ENCODE results near the gene COMT.
"Not testable (repeated sequence)": the region's sequence is repeated elsewhere in the genome, so short reads cannot be mapped to it uniquely, and the experiment has no call there.

The COMT gene

DNA sequence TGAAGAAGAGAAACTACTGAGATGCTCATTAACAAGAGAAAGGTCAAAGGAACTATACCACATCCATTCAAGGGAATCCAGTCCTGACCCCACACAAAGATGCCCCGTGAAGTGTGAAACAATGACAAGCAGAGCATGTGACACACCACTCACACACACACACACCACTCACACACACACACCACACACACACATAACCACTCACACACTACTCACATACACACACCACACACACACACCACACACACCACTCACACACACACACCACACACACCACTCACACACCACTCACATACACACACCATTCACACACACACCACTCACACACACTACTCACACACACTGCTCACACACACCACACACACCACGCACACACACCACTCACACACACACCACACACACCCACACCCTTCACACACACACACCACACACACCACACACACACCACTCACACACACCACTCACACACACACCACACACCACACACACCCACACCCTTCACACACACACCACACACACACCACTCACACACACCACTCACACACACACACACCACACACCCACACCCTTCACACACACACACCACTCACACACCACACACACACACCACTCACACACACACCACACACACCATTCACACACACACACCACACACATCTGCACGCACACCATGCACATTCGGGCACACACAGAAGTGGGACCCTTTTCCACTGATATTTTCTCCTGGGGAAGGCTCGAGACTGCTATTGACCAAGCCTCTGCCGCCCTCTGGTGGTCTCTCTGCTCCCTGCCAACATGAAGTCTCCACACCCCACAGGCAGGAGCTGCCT is 32.0 kb upstream of the COMT start:
- DNase-seq (ENCODE audit: low spot score), result peak; percentile 81

DNA sequence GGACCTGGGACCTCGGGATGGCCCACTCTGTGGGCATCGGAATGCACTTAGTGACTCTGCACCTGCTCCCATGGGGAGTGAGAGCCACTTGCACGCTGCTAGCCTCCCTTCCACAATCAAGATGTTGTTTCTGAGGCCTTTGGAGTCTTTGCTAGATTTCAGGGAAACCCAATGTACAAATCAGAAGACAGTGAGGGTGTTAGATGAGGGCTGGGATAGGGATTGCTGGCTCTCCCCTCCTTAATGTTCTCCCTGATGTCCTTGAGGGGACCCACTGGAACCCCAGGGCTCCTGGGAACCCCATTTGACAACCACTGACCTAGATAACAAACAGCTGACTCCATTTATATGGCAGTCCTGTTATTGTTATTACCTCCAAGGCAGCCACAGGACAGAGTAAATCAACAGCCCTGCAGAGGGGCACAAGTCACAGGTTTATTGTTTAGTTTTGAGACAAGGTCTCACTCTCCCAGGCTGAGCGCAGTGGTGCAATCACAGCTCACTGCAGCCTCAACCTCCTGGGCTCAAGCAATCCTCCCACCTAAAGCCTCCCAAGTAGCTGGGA is 31.3 kb upstream of the COMT start:
- DNase-seq (ENCODE audit: low spot score), result no peak

DNA sequence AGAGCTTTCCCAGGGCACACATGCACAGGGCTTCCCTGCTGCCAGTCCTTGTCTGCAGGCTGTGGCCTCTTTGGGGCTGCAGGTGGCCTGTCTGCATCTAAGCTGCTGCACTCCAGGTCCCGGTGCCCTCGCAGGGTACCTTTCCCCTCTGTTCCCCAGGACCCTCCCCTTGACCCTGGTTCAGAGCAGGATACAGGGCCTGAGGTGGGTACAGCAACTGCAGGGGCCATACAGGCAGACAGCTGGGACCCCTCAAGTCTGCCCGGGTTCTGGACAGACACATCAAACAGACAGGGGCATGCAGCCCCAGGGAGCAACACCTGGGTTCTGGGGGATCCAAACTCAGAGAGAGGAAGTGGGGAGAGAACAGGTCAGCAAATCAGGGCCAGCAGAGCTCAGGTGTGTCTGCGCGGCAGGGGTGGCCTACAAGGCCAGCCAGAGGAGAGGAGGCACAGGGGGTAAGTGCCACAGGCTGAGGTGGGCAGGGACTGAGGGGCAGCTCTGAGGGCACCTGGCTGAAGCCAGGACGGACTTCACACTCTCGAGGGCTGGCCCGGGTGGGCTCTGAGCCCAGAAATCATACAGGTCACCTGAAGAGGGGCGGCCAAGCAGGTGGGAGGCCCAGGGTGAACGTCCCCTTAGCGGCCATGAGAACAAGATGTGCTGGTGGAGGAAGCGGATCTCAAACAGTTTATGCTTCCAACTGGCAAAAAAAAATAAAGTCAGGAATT is 29.9 kb upstream of the COMT start:
- DNase-seq (ENCODE audit: low spot score), result no peak

DNA sequence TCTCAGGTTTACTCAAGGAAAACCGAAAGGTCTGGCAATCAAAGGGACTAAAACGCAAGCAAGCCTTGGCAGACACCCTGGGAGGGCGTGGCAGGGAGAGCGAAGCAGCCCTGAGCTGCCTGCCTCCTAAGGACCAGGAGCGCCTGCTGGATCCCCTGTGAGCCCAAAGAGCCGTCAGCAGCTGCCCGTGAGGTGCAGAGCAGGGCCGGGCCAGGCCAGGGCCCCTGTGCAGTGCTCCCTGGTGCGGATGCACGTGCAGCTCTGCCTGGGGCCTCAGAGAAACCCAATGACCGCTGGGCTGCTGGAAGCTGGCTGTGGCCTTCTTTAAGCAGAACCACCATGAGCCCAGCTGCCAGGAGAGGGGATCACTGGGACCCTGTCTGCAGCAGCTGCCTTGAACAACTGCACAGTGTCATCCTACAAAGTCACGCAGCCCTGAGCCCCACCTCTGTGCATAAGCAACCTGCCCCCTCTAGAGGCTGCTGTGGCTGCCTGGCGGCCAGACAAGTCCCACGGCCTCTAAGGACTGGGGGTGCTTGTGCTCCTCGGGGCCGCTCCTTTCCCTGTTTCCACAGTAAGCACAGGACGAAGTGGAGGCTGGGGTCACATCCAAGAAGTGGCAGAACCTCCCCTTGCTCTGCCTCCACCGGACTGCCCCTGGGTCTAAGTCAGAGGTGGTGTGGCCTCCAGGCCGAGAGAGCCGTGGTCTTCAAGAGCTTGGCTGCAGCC is 29.1 kb upstream of the COMT start:
- no peak for DNase-seq (ENCODE audit: low spot score)

DNA sequence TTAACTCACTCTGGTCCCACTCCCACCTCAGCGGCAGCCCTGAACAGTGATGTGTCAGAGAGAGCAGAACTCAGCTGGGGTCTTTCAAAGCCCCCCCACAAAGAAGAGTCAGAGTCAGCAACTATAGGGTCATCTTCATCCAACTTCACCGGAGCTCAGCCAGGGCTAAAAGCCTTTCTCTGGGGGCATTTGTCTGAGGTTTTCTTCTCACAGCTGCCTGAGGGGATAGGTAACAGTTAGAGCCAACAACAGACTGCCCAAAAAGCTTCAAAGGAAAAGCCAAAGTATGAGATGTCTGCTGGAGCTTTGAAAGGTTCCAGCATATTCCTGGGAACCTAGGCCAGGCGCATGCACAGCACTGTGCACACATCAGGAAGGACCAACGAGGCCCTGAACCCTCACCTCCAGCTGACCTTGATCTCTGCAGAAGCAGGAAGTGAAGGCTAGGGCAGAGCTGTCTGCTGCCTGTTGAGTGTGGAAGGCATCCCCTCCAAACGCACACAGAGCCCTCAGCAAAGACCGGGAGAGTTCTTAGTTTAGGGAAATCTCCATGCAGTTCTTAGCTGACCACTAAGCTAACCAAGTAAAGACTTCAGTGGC is 28.1 kb upstream of the COMT start:
- no peak for DNase-seq (ENCODE audit: low spot score)

DNA sequence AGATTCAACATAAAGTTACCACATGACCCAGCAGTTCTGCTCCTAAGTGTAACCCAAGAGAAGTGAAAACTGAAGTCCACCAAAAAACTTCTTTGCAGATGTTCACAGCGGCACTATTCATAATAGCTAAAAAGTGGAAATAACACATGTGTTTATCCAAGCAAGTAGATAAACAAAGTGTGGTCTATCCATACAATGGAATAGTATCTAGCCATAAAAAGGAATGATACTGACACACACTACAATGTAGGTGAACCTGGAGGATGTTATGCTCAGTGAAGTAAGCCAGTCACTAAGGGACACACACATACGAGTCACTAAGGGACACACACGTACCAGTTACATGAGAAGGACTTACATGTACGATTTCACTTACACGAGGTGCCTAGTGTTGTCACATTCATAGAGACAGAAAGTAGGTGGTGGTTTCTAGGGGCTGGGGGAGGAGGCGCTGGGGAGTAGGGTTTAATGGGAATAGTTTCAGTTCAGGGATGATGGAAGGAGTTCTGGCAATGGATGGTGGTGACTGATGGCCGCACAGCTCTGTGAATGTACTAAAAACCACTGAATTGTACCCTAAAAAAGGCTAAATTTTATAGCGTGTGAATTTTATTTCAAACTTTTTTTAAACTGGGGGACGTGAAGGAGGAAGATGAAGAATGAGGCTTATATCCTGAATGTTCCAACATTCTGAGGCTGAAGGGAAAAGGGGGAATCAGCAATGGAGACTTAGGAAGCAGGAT is 27.2 kb upstream of the COMT start:
- no peak for DNase-seq (ENCODE audit: low spot score)

DNA sequence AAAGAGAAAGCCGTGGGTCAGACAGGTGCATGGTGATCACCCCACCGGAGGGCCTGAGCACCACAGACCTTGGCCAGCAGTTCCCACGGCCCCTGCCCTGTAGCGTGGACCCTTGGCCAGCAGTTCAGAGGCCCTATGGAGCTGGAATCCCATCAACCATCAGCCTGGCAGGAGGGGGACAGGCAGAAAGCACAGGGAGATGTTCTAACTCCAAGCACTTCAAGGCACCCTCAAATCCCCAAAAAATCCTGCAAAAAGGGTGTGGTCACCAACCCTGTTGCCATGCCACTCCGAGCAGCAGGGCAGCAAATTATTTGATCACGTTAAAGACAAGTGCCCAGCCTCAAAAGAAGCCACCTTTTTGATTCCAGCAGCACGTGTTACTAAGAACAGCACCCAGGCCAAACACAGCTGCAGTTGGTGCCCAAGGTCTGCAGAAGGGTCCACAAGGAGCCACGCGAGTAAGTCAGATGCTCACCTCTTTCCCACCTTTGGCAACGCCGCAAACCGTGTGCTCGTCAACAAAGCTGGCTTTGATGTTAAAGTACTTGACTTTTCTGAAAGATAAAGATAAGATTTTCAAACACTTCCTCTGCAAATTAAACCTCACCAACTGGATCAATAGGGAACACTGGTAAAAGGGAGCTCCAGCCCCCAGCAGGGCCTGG is 26.2 kb upstream of the COMT start:
- DNase-seq (ENCODE audit: low spot score), result no peak

DNA sequence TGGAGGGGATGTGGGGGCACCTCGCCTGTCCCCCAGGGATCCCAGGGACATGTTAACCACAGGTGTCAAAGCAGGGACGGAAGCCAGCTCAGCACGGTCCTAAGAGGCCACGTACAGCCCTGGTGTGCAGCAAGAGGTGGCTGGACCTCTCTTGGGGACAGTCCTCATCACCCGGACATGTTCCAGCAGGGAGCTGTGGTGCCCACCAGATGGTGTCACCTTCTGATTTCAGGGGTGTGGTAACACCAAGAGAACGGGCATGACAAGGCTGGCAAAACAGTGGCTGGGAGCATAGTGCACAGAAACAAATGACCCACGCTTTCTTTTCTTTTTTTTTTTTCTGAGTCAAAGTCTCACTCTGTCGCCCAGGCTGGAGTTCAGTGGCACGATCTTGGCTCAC is 25.6 kb upstream of the COMT start:
- DNase-seq (ENCODE audit: low spot score), result no peak

DNA sequence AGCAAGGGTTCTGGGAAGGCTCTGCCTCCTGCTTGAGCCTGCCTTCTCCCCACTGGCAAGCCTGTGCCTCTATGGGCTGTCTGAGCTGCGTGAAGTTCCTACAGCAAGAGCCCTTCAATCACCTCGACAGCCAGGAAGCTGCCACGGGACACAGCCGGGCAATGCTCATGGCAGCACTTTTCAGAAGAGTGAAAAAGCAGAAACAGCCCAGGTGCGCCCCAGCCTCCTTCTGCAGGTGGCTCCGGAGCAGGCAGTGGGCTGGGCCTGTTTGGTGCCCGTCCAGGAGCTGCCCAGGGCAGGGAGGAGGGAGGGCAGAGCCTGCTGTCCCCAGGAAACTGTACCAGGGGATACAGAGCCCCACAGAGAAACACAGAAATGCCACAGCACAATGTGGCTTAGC is 24.6 kb upstream of the COMT start:
- DNase-seq (ENCODE audit: low spot score), result no peak

DNA sequence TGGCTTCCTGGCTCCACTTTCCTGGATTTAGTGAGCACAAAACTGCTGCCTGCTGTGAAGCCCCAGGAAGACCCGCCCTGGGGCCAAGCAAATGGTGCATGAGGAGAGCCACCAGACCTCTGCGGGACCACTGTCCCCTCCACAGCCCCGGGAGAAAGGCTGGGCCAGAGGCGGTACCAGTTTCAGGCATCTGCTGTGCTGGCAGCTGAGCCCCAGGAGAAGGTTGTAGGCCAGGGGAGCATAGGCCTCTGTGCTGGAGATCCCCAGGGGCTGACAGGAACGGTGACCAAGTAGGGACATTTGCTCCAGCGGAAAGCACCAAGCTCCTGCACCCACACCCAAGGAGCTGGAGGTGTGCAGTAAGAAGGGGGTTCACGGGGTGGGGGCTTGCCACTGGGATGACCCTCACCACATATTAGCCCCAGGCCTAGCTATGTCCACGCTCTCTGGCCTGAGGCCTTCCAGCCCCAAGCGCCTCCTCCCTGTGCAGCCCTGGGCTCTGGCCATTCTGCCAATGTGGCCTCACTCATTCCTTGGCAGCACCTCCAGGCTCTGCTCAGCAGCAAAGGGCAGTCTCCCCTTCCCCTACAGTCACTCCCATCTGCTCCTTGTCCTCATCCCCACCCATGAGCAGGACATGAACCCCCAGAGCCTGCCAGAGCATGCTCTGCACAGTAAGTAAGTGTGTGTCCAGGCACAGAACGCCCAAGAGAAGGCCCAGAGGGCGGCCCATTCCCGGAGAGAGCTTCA is 24.0 kb upstream of the COMT start:
- DNase-seq (ENCODE audit: low spot score), result no peak

DNA sequence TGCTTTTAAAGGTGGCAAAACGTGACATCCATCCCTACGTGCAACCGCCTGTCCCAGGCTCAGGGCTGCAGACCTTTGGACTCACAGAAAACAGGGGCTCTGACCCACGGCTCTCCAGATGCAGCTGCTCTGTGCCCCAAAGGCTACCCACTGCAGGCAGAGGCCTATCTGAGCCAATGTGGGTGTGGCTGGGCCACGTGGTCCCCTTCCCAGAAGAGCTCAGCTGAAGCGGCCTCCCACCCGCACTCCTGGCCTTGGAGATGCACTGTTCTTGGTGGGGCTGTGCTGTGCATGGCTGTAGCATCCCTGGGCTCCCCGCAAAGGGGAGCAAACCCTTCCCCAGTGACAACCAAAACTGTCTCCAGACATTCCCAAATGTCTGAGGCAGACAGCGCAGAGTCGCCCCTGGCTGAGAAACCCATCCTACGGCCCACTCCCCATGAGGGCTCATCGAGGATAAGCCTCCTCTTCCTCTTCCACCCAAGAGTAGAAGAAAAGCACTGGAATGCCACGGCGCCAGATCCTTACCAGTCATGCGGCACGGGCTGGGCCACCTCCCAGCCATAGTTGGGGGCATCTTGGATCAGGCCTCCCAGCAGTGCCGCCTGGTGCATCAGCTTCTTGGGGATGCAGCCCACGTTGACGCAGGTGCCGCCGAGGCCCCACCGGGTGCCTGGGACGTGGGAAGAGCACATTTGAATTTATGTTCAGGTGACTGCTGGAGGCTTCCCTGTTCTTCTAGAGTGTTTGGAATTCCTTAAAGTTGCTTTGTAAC is 23.1 kb upstream of the COMT start:
- no peak for DNase-seq (ENCODE audit: low spot score)

DNA sequence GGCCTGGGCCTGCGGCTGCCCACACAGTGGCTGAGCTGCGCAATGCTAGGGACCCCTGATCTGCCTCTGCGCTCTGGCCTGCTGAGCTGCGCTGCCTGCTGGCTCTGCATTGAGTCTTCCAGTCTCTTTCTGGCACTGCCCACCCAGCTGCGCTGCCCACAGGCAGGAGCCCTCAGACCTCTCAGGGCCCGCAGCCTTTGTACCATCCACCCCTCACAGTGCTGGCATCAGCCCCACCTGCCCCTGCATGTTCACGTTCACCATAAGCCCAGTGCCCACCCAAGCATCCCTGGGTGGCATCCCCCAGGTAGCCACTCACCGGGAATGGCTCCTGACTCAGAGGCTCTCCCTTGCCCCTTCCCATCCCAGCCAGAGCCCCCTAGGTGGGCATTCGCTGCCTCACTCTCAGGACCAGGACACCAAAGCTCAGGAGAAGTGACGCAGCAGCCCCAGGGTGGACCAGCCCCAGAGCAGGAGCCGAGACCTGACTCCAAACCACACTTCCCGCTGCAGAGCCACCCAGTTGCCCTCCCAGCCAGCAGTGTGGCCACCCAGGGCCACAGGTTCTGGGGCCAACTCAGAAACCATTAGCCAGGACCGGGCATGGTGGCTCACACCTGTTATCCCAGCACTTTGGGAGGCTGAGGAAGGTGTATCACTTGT is 21.7 kb upstream of the COMT start:
- DNase-seq (ENCODE audit: low spot score), result no peak

DNA sequence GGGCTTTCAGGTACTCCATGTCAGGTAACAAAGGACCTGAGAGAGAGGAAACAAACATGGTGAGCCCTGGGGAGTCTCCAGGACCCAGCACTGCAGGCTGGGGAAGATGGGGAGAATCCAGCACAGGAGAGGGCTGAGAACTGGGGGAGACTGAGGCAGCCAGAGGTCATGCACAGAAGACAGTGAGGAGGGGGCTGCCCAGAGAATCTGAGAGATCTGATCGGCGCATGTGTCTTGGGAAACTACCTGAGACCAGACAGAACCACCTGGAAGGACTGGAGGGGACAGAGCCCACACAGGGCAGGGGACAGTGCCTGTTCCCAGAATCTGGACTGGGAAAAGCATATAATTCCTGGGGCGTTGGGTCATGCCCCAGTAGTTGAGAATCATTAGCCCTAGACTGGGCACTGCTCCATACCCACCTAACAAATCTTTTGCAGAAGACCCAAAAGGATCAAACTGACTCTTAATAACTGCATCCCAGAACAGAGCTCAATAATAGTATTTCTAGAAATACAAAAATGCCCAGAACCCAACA is 20.0 kb upstream of the COMT start:
- no peak for DNase-seq (ENCODE audit: low spot score)

DNA sequence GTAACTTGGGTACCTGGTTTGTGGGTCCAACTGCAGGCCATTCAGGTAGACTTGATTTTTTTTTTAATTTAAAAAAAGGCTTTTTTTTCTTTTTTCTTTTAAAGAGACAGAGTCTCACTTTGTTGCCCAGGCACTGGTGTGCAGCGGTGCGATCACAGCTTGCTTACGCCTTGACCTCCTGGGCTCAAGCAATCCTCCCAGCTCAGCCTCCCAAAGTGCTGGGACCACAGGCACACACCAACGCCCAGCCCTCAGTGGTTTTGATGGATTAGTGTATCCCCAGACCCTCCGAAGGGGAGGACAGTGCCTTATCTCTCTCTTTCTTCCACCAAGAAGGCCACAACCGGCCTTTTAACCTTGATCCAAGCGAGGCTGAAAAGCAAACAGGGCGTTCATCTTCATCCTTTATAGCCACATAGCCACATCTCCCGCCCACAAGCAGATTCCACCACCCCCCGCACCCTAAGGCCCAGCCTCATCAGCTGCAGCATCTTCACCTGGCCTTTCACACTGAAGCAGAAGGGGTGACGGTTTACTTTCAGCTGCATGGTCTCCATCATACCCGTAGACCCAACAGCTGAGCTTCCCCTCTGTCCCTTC is 17.6 kb upstream of the COMT start:
- no peak for DNase-seq (ENCODE audit: low spot score)

DNA sequence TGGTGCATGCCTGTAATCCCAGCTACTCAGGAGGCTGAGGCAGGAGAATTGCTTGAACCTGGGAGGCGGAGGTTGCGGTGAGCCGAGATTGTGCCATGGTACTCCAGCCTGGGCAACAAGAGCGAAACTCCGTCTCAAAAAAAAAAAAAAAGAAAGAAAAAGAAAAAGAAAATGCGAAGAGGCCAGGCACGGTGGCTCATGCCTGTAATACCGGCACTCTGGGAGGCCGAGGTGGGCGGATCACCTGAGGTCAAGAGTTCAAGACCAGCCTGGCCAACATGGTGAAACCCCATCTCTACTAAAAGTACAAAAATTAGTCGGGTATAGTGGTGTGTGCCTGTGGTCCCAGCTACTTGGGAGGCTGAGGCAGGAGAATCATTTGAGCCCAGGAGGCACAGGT is 15.5 kb upstream of the COMT start:
- DNase-seq (ENCODE audit: low spot score), result not testable (repeated sequence)

DNA sequence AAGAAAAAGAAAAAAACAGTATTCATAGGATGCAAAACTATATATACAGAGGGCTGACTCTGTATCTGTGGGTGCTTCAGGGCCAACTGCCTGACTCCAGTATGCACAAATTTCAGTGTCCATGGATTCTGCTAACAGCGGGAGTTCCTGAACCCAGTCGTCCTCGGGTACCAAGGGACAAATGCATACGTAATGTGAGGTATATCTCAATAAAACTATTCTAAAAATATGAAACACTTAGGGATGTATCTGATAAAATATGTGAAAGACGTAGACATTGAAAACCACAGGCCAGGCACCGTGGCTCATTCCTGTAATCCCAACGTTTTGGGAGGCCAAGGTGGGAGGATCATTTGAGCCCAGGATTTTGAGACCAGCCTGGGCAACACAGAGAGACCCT is 13.9 kb upstream of the COMT start:
- no peak for DNase-seq (ENCODE audit: low spot score)

DNA sequence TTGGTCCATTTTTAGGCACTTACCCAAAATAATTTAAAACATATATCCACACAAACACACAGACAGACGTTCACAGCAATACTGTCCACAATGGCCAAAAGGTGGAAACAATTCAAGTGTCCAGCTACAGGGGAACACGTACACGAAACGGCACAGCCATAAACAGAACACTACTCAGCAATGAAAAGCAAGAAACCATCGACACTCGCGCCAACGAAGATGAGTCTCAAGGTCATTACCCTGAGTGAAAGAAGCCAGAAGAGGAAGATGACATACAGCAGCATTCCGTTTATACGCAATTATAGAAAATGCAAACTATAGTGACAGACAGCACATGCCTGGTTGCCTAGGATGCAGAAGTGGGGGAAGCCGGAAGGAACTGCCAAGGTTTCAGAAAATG is 13.4 kb upstream of the COMT start:
- no peak for DNase-seq (ENCODE audit: low spot score)

Measured in germinal center (tissue), 1 donor.